K562 (cell line): ENCODE measurements around the gene NBDY. TPM values are rescaled to one million over a fixed set of nuclear protein-coding genes. Genes with fewer than 3 reads are reported as not detected.

Experiments used
- ATAC-seq: fragments of 200-7000 bp; cut with Tn5 transposase; 3 replicates; pipeline ENCODE4 v1.9.1; 2020; ENCODE audit warnings: moderate library complexity
- BruUV-seq: library from RNA; stranded (reverse); fragments of 400-500 nt; replicated peaks from 2 replicates; lab custom pipeline; 2021; lab: Mats Ljungman, UMichigan
- CTCF ChIA-PET: fragments of 300-600 bp; formaldehyde crosslinking; extraction: SDS; loops from one replicate; lab custom pipeline; 2021; ENCODE audit warnings: low intra/inter-chr PET ratio; lab: Yijun Ruan, JAX
- POLR2A ChIA-PET: fragments of 300-600, 350-650 bp; sonication (Branson Sonifier 250); formaldehyde crosslinking; extraction: SDS; loops from one replicate; lab custom pipeline; 2021; ENCODE audit warnings: antibody characterized with exemption, inconsistent platforms; lab: Yijun Ruan, JAX
- DNase-seq, 4 experiments: peaks; one replicate each; pipeline versions ENCODE4 v3.0.0 to v3.0.0-alpha.2; 2011 to 2018; ENCODE audit warnings: low spot score in 3 of 4, mixed read lengths in 3 of 4; ENCODE audit errors: extremely low read depth in 1 of 4
- FAIRE-seq: peaks from 2 replicates; lab custom pipeline; 2011; peaks lifted over from hg19 to GRCh38; lab: Jason Lieb, UNC
- H2AFZ ChIP-seq: 2 replicates; pipeline ENCODE4 v1.6.0; 2011; ENCODE audit warnings: low read depth, low read length, control low read depth, inconsistent platforms
- H3K27ac ChIP-seq: fragments of 200-600 bp; 3 replicates; pipeline ENCODE4 v1.8.0; 2011; ENCODE audit warnings: low read depth, mild to moderate bottlenecking, control low read depth, inconsistent platforms, low read length, moderate library complexity, mixed read lengths; ENCODE audit errors: extremely low read depth
- H3K27me3 ChIP-seq, 2 experiments: fragments of 300-600 bp in 1 of 2; 2 replicates in 1 of 2; 3 replicates in 1 of 2; pipeline versions ENCODE4 v1.6.0 to v1.8.0; 2011; ENCODE audit warnings: inconsistent platforms in 2 of 2, low read length in 2 of 2, mild to moderate bottlenecking in 1 of 2, mixed read lengths in 1 of 2, moderate library complexity in 1 of 2; ENCODE audit not compliant: control insufficient read depth in 2 of 2, insufficient read depth in 2 of 2
- H3K36me3 ChIP-seq: fragments of 300-600 bp; 3 replicates; pipeline ENCODE4 v1.8.0; 2011; ENCODE audit warnings: mild to moderate bottlenecking, low read length, inconsistent platforms; ENCODE audit not compliant: control insufficient read depth, insufficient read depth
- H3K4me1 ChIP-seq, 2 experiments: fragments of 200-600 bp in 1 of 2; replicated peaks in 1 of 2; 2 replicates in 1 of 2; 3 replicates in 1 of 2; pipeline versions ENCODE4 v1.5.1 to v1.8.0; 2011; ENCODE audit warnings: inconsistent platforms in 2 of 2, low read length in 2 of 2, mild to moderate bottlenecking in 1 of 2, mixed read lengths in 1 of 2, moderate library complexity in 1 of 2; ENCODE audit not compliant: control insufficient read depth in 2 of 2, insufficient read depth in 2 of 2
- H3K4me2 ChIP-seq: 2 replicates; pipeline ENCODE4 v1.6.1; 2011; ENCODE audit warnings: low read length, control low read depth, inconsistent platforms, mixed read lengths; ENCODE audit not compliant: insufficient read depth
- H3K4me3 ChIP-seq: fragments of 200-600 bp; sonication (generic), shearing (Covaris generic); 2 replicates; pipeline ENCODE4 v1.5.1; 2016; ENCODE audit warnings: control low read depth, inconsistent platforms
- H3K79me2 ChIP-seq: fragments of 200-600 bp; 3 replicates; pipeline ENCODE4 v1.8.0; 2011; ENCODE audit warnings: low read length, inconsistent platforms; ENCODE audit not compliant: control insufficient read depth, insufficient read depth
- H3K9ac ChIP-seq, 2 experiments: 2 replicates each; pipeline versions ENCODE4 v1.6.0 to v1.6.1; 2011; ENCODE audit warnings: low read depth in 2 of 2, low read length in 2 of 2, control low read depth in 1 of 2, inconsistent platforms in 1 of 2, mild to moderate bottlenecking in 1 of 2, mixed read lengths in 1 of 2; ENCODE audit not compliant: insufficient read depth in 1 of 2
- H3K9me1 ChIP-seq: one replicate; pipeline ENCODE4 v1.6.0; 2011; ENCODE audit warnings: inconsistent platforms, mild to moderate bottlenecking, low read length, moderate library complexity; ENCODE audit not compliant: control insufficient read depth, insufficient read depth
- H3K9me3 ChIP-seq: replicated peaks from 2 replicates; pipeline ENCODE4 v1.5.1; 2011; ENCODE audit warnings: low read depth, low read length, inconsistent platforms; ENCODE audit not compliant: control insufficient read depth, insufficient read depth
- H4K20me1 ChIP-seq: replicated peaks from 2 replicates; pipeline ENCODE4 v1.6.1; 2011; ENCODE audit warnings: low read length, inconsistent platforms, mixed read lengths; ENCODE audit not compliant: control insufficient read depth, insufficient read depth
- CLOCK ChIP-seq: fragments of 250-450 bp; sonication (Bioruptor Pico); IDR thresholded peaks from 2 replicates; pipeline ENCODE4 v1.4.0; 2020; ENCODE audit warnings: mild to moderate bottlenecking, moderate library complexity, borderline replicate concordance
- GABPB1 ChIP-seq: sonication (generic); formaldehyde crosslinking; IDR thresholded peaks from 2 replicates; pipeline ENCODE4 v1.8.0; 2022; ENCODE audit warnings: mild to moderate bottlenecking, missing genetic modification reagents
- KLF10 ChIP-seq: fragments of 250-450 bp; sonication (Bioruptor Pico); IDR thresholded peaks from 2 replicates; pipeline ENCODE4 v1.6.1; 2021; ENCODE audit warnings: matching md5 sums
- NFXL1 ChIP-seq: fragments of 450-650 bp; formaldehyde crosslinking; IDR thresholded peaks from 2 replicates; pipeline ENCODE4 v1.4.0; 2021; ENCODE audit warnings: mild to moderate bottlenecking
- NONO ChIP-seq, 2 experiments: fragments of 200-400 bp in 1 of 2; fragments of 450-650 bp in 1 of 2; formaldehyde crosslinking in 1 of 2; IDR thresholded peaks; 2 replicates each; pipeline ENCODE4 v1.6.1; 2017; ENCODE audit warnings: low read depth in 2 of 2, mild to moderate bottlenecking in 2 of 2, moderate library complexity in 2 of 2, low read length in 1 of 2
- SETDB1 ChIP-seq: IDR thresholded peaks from one replicate; pipeline ENCODE4 v1.6.1; 2012; ENCODE audit warnings: low read length, control low read depth, inconsistent platforms
- SMC3 ChIP-seq: conservative IDR thresholded peaks from 2 replicates; pipeline ENCODE4 v1.6.1; 2011; ENCODE audit warnings: low read depth, low read length, improper control_type of control experiment; ENCODE audit not compliant: insufficient read depth
- ZNF398 ChIP-seq: fragments of 250-450 bp; sonication (Bioruptor Pico); IDR thresholded peaks from 2 replicates; pipeline ENCODE4 v1.8.0; 2021; ENCODE audit warnings: moderate library complexity, mild to moderate bottlenecking, inconsistent platforms
- WGBS: fragments of 100-300 bp; shearing (Covaris generic); methylation state at CpG from one replicate; pipeline ENCODE4 v1.1.6; 2016; ENCODE audit warnings: low coverage, mixed read lengths; ENCODE audit not compliant: insufficient coverage; ENCODE audit errors: missing lambda C conversion rate; 5-methylcytosine and 5-hydroxymethylcytosine counted together
- in situ Hi-C: fragments of 300-500 bp; cut with MboI; formaldehyde crosslinking; loops from 4 replicates; pipeline ENCODE4 v1.15.0; 2018; ENCODE audit warnings: inconsistent platforms, mixed read lengths
- intact Hi-C: fragments of 100-400 bp; cut with micrococcal nuclease; formaldehyde crosslinking; loops from 2 replicates; pipeline ENCODE4 v1.14.2; 2022
- polyA plus RNA-seq, 8 experiments: library from polyadenylated mRNA; depleted of rRNA in 4 of 8; stranded (reverse) in 5 of 8; unstranded in 3 of 8; fragments of >200 nt; fragmentation: Nextera tagmentation in 2 of 8; fragmentation: Illumina TruSeq in 1 of 8; extraction: Ambion mirVana in 2 of 8; extraction: Trizol in 1 of 8; gene quantifications; 2 replicates each; pipeline versions ENCODE4 v1.2.1 to v1.2.3, GENCODE V29; 2011 to 2014; ENCODE audit warnings: inconsistent platforms in 1 of 8, missing spikeins in 1 of 8
- total RNA-seq, 7 experiments: library from RNA; depleted of rRNA in 6 of 7; stranded (reverse); fragments of >200 nt in 6 of 7; fragmentation: Illumina TruSeq in 2 of 7; extraction: Trizol in 2 of 7; gene quantifications; 2 replicates each; pipeline versions ENCODE4 v1.2.1 to v1.2.3, GENCODE V29; 2011 to 2021; ENCODE audit warnings: low replicate concordance in 1 of 7

The NBDY gene
- total and polyA plus RNA-seq, 9 of the 15 experiments (the other 6 are each of a cell fraction or from before 2014, with no cell fraction given) = 1.00 to 24.7 (median 7.0) TPM

- Histone ChIP-seq H3K27me3 (peaks cover 0 to 4% of the 10 kb centered on the region in 2 experiments; a peak in 1 of 5 replicates), H3K4me1 (no peaks in the 10 kb centered on the region), H3K4me3 (no peak overlapping the region), H3K79me2 (no peaks in the 10 kb centered on the region), H3K27ac (no peak overlapping the region), H4K20me1 (no peaks in the 10 kb centered on the region)
- in situ Hi-C loops = no loop called here
- no peak for FAIRE-seq
- POLR2A ChIA-PET = no interaction called here
- intact Hi-C loops = no loop called here
- no peak for TF ChIP-seq CLOCK (CRISPR knock-in tag)
- TF ChIP-seq SMC3 = no peak
- no peak for TF ChIP-seq GABPB1 (CRISPR knock-in tag)
- TF ChIP-seq NONO (IDR thresholded peaks at IDR 0.05; ENCODE audit: low read depth in 2 of 2, low read length in 1 of 2) = no peak
- TF ChIP-seq NFXL1 (CRISPR knock-in tag) = no peak
- TF ChIP-seq SETDB1 = no peak
- no peak for TF ChIP-seq ZNF398 (CRISPR knock-in tag)
- TF ChIP-seq KLF10 (CRISPR knock-in tag) = no peak
- TF ChIP-seq, all 486 proteins: peak for 0
- BruUV-seq = no TSS peak
- 29% methylated on average over 7 of the region's 7 CpGs for WGBS
- H3K9me1 ChIP-seq = no peaks in the 10 kb centered on the region
- no peak for DNase-seq
- H3K4me2 ChIP-seq = no peak overlapping the region
- CTCF ChIA-PET = no interaction called here
- no peak overlapping the region for H2AFZ ChIP-seq
- no peaks in the 10 kb centered on the region for H3K9me3 ChIP-seq
- no peaks in the 10 kb centered on the region for H3K36me3 ChIP-seq
- H3K9ac ChIP-seq = no peak overlapping the region
- ATAC-seq = no peak
Measured at GRCh38 chrX:56785442-56785841, 56.4 kb downstream of the NBDY start.
